ENCODE data around the gene PIGO. TPM values are rescaled to one million over a fixed set of nuclear protein-coding genes. Genes with fewer than 3 reads are reported as not detected.

Gene PIGO
- total and polyA plus RNA-seq, 7 donors, result 6.2 to 11.6 (median 8.1) TPM

GRCh38 chr9:35135988-35136387 is 39.6 kb upstream of the PIGO start:
- Histone ChIP-seq H3K9me3 (no peaks in the 10 kb centered on the region), H3K27ac (no peak overlapping the region), H3K4me1 (no peaks in the 10 kb centered on the region), H3K4me3 (no peak overlapping the region), H3K27me3 (ENCODE audit: insufficient read depth in 3 of 3, low read length in 2 of 3) (no peaks in the 10 kb centered on the region), H3K36me3 (ENCODE audit: insufficient read depth in 1 of 2, low read depth in 1 of 2) (no peaks in the 10 kb centered on the region)
- 85 to 91% (median 87%) methylated on average over 7 of the region's 7 CpGs for WGBS, 3 donors
- no peak for DNase-seq
- intact Hi-C loops (cut with DNase I), result no loop called here
- ATAC-seq, result no peak
- no peak for TF ChIP-seq CTCF (IDR thresholded peaks at IDR 0.05)

- no peak overlapping the region for H3K4me3 ChIP-seq
- intact Hi-C loops (cut with DNase I), result no loop called here
- H3K27ac ChIP-seq, result no peak overlapping the region
- H3K4me1 ChIP-seq, result no peaks in the 10 kb centered on the region
- DNase-seq (no peak), ATAC-seq (no peak)
- H3K36me3 ChIP-seq (ENCODE audit: insufficient read depth in 1 of 2, low read depth in 1 of 2), result no peaks in the 10 kb centered on the region
- H3K9me3 ChIP-seq, result no peaks in the 10 kb centered on the region
- no peak for TF ChIP-seq CTCF (IDR thresholded peaks at IDR 0.05)
- no peaks in the 10 kb centered on the region for H3K27me3 ChIP-seq (ENCODE audit: insufficient read depth in 3 of 3, low read length in 2 of 3)
- 78 to 83% (median 81%) methylated on average over 6 of the region's 6 CpGs for WGBS, 3 donors
These were observed 38.5 kb upstream of the PIGO start for GRCh38 chr9:35134920-35135319.

DNA sequence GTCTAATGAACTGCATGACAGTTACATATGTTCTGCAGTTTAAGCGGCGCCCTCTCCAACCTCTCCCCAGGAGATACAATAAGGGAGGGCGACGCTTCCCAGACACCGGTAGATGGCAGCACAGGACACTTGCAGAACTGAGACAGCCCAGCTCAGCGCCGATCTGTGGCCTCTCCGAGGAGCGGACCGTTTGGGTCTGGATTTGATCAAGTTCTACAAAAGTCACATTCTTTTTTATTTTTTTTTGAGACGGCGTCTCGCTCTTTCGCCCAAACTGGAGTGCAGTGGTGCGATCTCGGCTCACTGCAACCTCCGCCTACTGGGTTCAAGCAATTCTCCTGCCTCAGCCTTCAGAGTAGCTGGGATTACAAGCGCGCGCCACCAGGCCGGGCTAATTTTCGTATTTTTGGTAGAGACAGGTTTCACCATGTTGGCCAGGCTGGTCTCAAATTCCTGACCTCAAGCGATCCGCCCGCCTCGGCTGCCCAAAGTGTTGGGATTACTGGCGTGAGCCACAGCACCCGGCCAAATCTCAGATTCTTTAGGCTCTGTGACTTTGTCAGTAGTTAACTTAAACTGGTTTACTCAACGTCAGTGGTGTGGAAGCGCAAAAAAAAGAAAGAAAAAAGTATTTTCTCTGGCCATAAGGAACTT is 20.6 kb upstream of the PIGO start:
- peak; percentile 86 to 93 for DNase-seq
- TF ChIP-seq CTCF (IDR thresholded peaks at IDR 0.05), result peak; percentile 96
- H3K27me3 ChIP-seq (ENCODE audit: insufficient read depth in 3 of 3, low read length in 2 of 3), result no peaks in the 10 kb centered on the region
- peak overlapping the region; percentile 68 for H3K4me3 ChIP-seq
- H3K36me3 ChIP-seq (ENCODE audit: insufficient read depth in 1 of 2, low read depth in 1 of 2), result no peaks in the 10 kb centered on the region
- 9 to 16% (median 13%) methylated on average over 30 of the region's 30 CpGs for WGBS, 3 donors
- peak; percentile 84 to 91 (median 86) for ATAC-seq
- intact Hi-C loops (cut with DNase I), result loop anchor here (1.0 to 10.0 kb wide), 9 partner anchors 45 to 445 kb away; partner anchors contain the start of gene UNC13B (in 2 of the 2)
- H3K27ac ChIP-seq, result peak overlapping the region; percentile 75
- H3K9me3 ChIP-seq, result no peaks in the 10 kb centered on the region
- H3K4me1 ChIP-seq, result peaks cover 10% of the 10 kb centered on the region

DNA sequence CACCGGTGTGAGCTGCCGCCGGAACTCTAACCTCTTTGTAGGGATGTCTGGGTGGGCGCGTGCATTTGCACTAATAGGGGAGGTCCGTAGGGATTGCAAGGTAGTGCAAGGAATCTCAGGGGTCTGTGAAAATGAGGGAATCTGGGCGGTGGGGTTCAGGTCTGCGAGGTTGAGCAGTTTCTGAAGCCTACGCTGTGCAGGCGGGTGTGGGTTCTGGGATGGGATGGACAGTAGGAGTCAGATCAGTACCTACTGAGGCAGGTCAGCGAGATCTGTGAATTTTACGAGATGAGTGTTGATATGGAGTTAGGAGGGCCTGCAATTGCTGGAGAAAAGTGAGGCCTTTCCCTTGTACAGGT is 20.1 kb upstream of the PIGO start:
- Histone ChIP-seq H3K36me3 (ENCODE audit: insufficient read depth in 1 of 2, low read depth in 1 of 2) (no peaks in the 10 kb centered on the region), H3K4me3 (peak overlapping the region; percentile 68), H3K27ac (peak overlapping the region; percentile 75), H3K9me3 (no peaks in the 10 kb centered on the region), H3K27me3 (ENCODE audit: insufficient read depth in 3 of 3, low read length in 2 of 3) (no peaks in the 10 kb centered on the region), H3K4me1 (peaks cover 13% of the 10 kb centered on the region)
- DNase-seq (no peak), ATAC-seq (peak; percentile 7 to 16 (median 8))
- WGBS, 3 donors, result 0 to 1% (median 1%) methylated on average over 12 of the region's 12 CpGs
- intact Hi-C loops (cut with DNase I), result loop anchor here (1.0 to 10.0 kb wide), 9 partner anchors 46 to 446 kb away; partner anchors contain the start of gene UNC13B (in 2 of the 2)
- no peak for TF ChIP-seq CTCF (IDR thresholded peaks at IDR 0.05)

Data from psoas muscle (tissue), 8 donors.